Measurements from ENCODE around the gene PASD1. TPM values are rescaled to one million over a fixed set of nuclear protein-coding genes. Genes with fewer than 3 reads are reported as not detected.
"Not testable (repeated sequence)": the region's sequence is repeated elsewhere in the genome, so short reads cannot be mapped to it uniquely, and the experiment has no call there.

The PASD1 gene
- total RNA-seq, 2 donors from 2014 or later: not detected

DNA sequence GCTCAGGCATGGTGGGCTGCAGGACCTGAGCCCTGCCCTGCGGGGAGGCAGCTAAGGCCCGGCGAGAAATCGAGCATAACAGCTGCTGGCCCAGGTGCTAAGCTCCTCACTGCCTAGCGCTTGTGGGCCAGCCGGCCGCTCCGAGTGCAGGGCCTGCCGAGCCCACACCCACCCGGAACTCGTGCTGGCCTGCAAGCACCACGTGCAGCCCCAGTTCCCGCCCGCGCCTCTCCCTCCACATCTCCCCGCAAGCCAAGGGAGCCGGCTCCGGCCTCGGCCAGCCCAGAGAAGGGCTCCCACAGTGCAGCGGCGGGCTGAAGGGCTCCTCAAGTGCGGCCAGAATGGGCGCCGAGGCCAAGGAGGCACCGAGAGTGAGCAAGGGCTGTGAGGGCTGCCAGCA, 8.2 kb upstream of the PASD1 start:
- H3K4me3 Mint-ChIP-seq; H3K9me3 ChIP-seq (ENCODE audit: control insufficient read depth, low read length, poor library complexity, severe bottlenecking); DNase-seq; H3K27ac Mint-ChIP-seq; H3K36me3 Mint-ChIP-seq (ENCODE audit: low read depth); ATAC-seq; H3K27me3 Mint-ChIP-seq; H3K4me1 Mint-ChIP-seq: not testable (repeated sequence)

GRCh38 chrX:151562485-151562884, 990 bp upstream of the PASD1 start:
- not testable (repeated sequence) for H3K27ac Mint-ChIP-seq; H3K4me1 Mint-ChIP-seq; H3K36me3 Mint-ChIP-seq (ENCODE audit: low read depth); ATAC-seq; H3K9me3 ChIP-seq (ENCODE audit: control insufficient read depth, low read length, poor library complexity, severe bottlenecking); H3K4me3 Mint-ChIP-seq; H3K27me3 Mint-ChIP-seq; DNase-seq

DNA sequence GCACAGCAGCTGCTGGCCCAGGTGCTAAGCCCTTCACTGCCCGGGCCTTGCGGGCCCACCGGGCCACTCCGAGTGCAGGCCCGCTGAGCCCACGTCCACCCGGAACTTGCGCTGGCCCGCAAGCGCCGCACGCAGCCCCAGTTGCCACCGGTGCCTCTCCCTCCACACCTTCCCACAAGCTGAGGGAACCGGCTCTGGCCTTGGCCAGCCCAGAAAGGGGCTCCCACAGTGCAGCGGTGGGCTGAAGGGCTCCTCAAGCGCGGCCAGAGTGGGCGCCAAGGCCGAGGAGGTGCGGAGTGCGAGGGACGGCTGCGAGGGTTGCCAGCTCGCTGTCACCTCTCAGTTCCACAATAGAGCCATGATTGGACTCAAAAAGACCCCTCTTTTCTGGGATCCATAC, 472 bp upstream of the PASD1 start:
- ATAC-seq; H3K27ac Mint-ChIP-seq; H3K4me3 Mint-ChIP-seq; H3K9me3 ChIP-seq (ENCODE audit: control insufficient read depth, low read length, poor library complexity, severe bottlenecking); DNase-seq; H3K4me1 Mint-ChIP-seq; H3K27me3 Mint-ChIP-seq; H3K36me3 Mint-ChIP-seq (ENCODE audit: low read depth): not testable (repeated sequence)

- no peaks in the 10 kb centered on the region for H3K36me3 Mint-ChIP-seq (ENCODE audit: low read depth)
- H3K4me3 Mint-ChIP-seq: no peak overlapping the region
- no peak for DNase-seq
- ATAC-seq: no peak
- H3K27ac Mint-ChIP-seq: no peak overlapping the region
- no peaks in the 10 kb centered on the region for H3K4me1 Mint-ChIP-seq
- H3K27me3 Mint-ChIP-seq: no peaks in the 10 kb centered on the region
- no peaks in the 10 kb centered on the region for H3K9me3 ChIP-seq (ENCODE audit: control insufficient read depth, low read length, poor library complexity, severe bottlenecking)
Observed at GRCh38 chrX:151564035-151564434, 560 bp downstream of the PASD1 start.

DNA sequence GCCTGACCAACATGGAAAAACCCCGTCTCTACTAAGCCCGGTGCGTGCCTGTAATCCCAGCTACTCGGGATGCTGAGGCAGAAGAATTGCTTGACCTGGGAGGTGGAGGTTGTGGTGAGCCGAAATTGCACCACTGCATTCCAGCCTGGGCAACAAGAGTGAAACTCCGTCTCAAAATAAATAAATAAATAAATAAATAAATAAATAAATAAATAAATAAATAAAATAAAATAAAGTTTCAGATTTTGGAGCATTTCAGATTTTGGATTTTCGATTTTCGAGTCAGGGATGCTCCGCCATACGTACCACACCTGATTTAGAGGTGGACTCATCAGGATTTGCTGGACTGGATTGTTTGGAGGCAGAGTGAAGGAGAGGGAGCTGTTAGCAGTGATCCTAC, 3.4 kb downstream of the PASD1 start:
- not testable (repeated sequence) for ATAC-seq; H3K4me3 Mint-ChIP-seq; H3K27me3 Mint-ChIP-seq; H3K9me3 ChIP-seq (ENCODE audit: control insufficient read depth, low read length, poor library complexity, severe bottlenecking); DNase-seq; H3K4me1 Mint-ChIP-seq; H3K27ac Mint-ChIP-seq; H3K36me3 Mint-ChIP-seq (ENCODE audit: low read depth)

GRCh38 chrX:151570561-151570960, 7.1 kb downstream of the PASD1 start:
- Mint-ChIP-seq H3K36me3 (ENCODE audit: low read depth) (no peaks in the 10 kb centered on the region), H3K4me1 (no peaks in the 10 kb centered on the region), H3K27ac (no peak overlapping the region), H3K4me3 (no peak overlapping the region), H3K27me3 (peaks cover 8% of the 10 kb centered on the region)
- no peak for ATAC-seq
- H3K9me3 ChIP-seq (ENCODE audit: control insufficient read depth, low read length, poor library complexity, severe bottlenecking): no peaks in the 10 kb centered on the region
- DNase-seq: no peak

DNA sequence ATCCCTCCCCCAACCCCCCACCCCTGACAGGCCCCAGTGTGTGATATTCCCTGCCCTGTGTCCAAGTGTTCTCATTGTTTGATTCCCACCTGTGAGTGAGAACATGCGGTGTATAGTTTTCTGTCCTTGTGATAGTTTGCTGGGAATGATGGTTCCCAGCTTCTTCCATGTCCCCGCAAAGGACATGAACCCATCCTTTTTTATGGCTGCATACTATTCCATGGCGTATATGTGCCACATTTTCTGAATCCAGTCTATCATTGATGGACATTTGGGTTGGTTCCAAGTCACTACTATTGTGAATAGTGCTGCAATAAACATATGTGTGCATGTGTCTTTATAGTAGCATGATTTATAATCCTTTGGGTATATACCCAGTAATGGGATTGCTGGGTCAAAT, 29.9 kb downstream of the PASD1 start:
- not testable (repeated sequence) for H3K4me1 Mint-ChIP-seq; H3K27me3 Mint-ChIP-seq; H3K27ac Mint-ChIP-seq; H3K9me3 ChIP-seq (ENCODE audit: control insufficient read depth, low read length, poor library complexity, severe bottlenecking); DNase-seq; H3K4me3 Mint-ChIP-seq; ATAC-seq; H3K36me3 Mint-ChIP-seq (ENCODE audit: low read depth)

DNA sequence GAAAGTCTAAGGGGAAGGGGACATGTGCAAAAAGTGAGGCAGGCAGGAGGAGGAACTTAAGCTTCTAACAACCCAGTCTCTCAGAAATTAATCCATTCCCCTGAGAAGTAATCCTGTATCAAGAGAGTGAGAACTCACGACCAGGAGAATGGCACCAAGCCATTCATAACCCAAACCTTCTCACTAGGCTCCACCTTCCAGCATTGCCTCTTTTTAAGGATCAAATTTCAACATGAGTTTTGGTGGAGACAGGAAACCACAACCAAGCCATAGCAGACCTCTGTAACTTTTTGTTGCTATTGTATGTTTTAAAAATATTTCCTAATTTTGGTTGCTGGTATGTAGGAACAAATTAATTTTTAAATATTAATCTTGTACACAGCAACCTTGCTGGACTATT, 32.8 kb downstream of the PASD1 start:
- ATAC-seq: no peak

GRCh38 chrX:151604931-151605330, 41.5 kb downstream of the PASD1 start:
- H3K4me3 Mint-ChIP-seq: no peak overlapping the region
- H3K4me1 Mint-ChIP-seq: no peaks in the 10 kb centered on the region
- H3K27ac Mint-ChIP-seq: no peak overlapping the region
- ATAC-seq: no peak
- no peaks in the 10 kb centered on the region for H3K9me3 ChIP-seq (ENCODE audit: control insufficient read depth, low read length, poor library complexity, severe bottlenecking)
- H3K36me3 Mint-ChIP-seq (ENCODE audit: low read depth): no peaks in the 10 kb centered on the region
- H3K27me3 Mint-ChIP-seq: no peaks in the 10 kb centered on the region
- no peak for DNase-seq

More for the DNA sequence above, 32.8 kb downstream of the PASD1 start:
- no peaks in the 10 kb centered on the region for H3K27me3 Mint-ChIP-seq
- H3K36me3 Mint-ChIP-seq (ENCODE audit: low read depth): no peaks in the 10 kb centered on the region
- H3K9me3 ChIP-seq (ENCODE audit: control insufficient read depth, low read length, poor library complexity, severe bottlenecking): no peaks in the 10 kb centered on the region
- H3K4me3 Mint-ChIP-seq: no peak overlapping the region
- H3K27ac Mint-ChIP-seq: no peak overlapping the region
- no peaks in the 10 kb centered on the region for H3K4me1 Mint-ChIP-seq
- DNase-seq: no peak

GRCh38 chrX:151609222-151609621, 45.7 kb downstream of the PASD1 start:
- Mint-ChIP-seq H3K27ac (no peak overlapping the region), H3K36me3 (ENCODE audit: low read depth) (no peaks in the 10 kb centered on the region), H3K4me3 (no peak overlapping the region), H3K27me3 (no peaks in the 10 kb centered on the region), H3K4me1 (no peaks in the 10 kb centered on the region)
- ATAC-seq (no peak), DNase-seq (no peak)
- H3K9me3 ChIP-seq (ENCODE audit: control insufficient read depth, low read length, poor library complexity, severe bottlenecking): no peaks in the 10 kb centered on the region

- no peaks in the 10 kb centered on the region for H3K4me1 Mint-ChIP-seq
Observed at GRCh38 chrX:151621422-151621821, 57.9 kb downstream of the PASD1 start.

DNA sequence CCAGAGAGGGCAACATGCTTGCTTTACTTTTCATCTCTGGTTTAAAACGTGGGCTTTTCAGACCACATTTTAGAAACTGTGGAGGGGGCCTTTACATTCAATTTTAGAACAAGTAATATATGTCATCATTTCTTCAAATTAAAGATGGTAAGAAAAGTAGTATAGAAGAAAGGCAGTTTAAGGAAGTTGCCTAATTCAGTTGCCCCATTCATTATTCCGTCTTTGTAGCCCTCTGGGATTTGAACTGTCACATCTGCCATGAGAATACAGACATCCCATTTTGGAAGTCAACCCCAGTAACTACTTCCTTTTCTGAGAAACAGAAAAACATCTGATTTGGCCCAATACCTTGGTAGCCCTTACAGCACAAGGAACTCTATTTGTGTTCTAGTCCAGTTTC, 61.2 kb downstream of the PASD1 start:
- no peaks in the 10 kb centered on the region for H3K36me3 Mint-ChIP-seq (ENCODE audit: low read depth)

More at GRCh38 chrX:151621422-151621821, 57.9 kb downstream of the PASD1 start:
- peaks cover 9% of the 10 kb centered on the region for H3K27me3 Mint-ChIP-seq
- no peak overlapping the region for H3K4me3 Mint-ChIP-seq
- DNase-seq (no peak), ATAC-seq (no peak)
- no peak overlapping the region for H3K27ac Mint-ChIP-seq
- H3K9me3 ChIP-seq (ENCODE audit: control insufficient read depth, low read length, poor library complexity, severe bottlenecking): no peaks in the 10 kb centered on the region
- H3K36me3 Mint-ChIP-seq (ENCODE audit: low read depth): no peaks in the 10 kb centered on the region

GRCh38 chrX:151631822-151632221, 68.3 kb downstream of the PASD1 start:
- no peak overlapping the region for H3K4me3 Mint-ChIP-seq
- no peaks in the 10 kb centered on the region for H3K9me3 ChIP-seq (ENCODE audit: control insufficient read depth, low read length, poor library complexity, severe bottlenecking)
- DNase-seq: no peak
- peaks cover 5% of the 10 kb centered on the region for H3K27me3 Mint-ChIP-seq
- H3K36me3 Mint-ChIP-seq (ENCODE audit: low read depth): no peaks in the 10 kb centered on the region
- H3K4me1 Mint-ChIP-seq: no peaks in the 10 kb centered on the region
- no peak for ATAC-seq
- H3K27ac Mint-ChIP-seq: no peak overlapping the region

More for the DNA sequence above, 61.2 kb downstream of the PASD1 start:
- H3K9me3 ChIP-seq (ENCODE audit: control insufficient read depth, low read length, poor library complexity, severe bottlenecking): no peaks in the 10 kb centered on the region
- Mint-ChIP-seq H3K4me1 (no peaks in the 10 kb centered on the region), H3K27me3 (peaks cover 9% of the 10 kb centered on the region), H3K4me3 (no peak overlapping the region), H3K27ac (no peak overlapping the region)
- DNase-seq (no peak), ATAC-seq (no peak)

DNA sequence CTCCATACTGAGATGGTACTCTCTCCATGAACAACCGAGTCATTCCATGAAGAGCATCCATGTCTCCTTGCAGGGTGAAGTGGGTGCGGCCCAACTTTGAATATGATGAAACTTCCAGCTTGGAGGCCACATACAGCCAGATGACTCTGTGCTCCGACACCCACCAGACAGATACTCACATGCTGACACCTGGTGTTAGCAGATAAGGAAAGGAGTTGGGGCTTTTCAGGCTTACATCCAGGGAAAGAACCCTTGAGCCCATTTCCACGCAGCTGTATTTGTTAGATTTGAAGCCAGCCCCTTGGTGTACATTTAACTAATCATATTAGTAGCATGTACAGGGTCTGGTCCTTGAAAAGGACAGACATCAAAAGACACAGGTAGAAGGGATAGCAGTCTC, 69.7 kb downstream of the PASD1 start:
- DNase-seq (no peak), ATAC-seq (no peak)
- Mint-ChIP-seq H3K4me1 (no peaks in the 10 kb centered on the region), H3K27ac (no peak overlapping the region), H3K4me3 (no peak overlapping the region), H3K27me3 (peaks cover 5% of the 10 kb centered on the region), H3K36me3 (ENCODE audit: low read depth) (no peaks in the 10 kb centered on the region)
- H3K9me3 ChIP-seq (ENCODE audit: control insufficient read depth, low read length, poor library complexity, severe bottlenecking): no peaks in the 10 kb centered on the region

GRCh38 chrX:151634937-151635336, 71.5 kb downstream of the PASD1 start:
- Mint-ChIP-seq H3K4me3 (no peak overlapping the region), H3K36me3 (ENCODE audit: low read depth) (no peaks in the 10 kb centered on the region), H3K4me1 (no peaks in the 10 kb centered on the region), H3K27me3 (peaks cover 13% of the 10 kb centered on the region), H3K27ac (no peak overlapping the region)
- no peak for DNase-seq
- ATAC-seq: no peak
- H3K9me3 ChIP-seq (ENCODE audit: control insufficient read depth, low read length, poor library complexity, severe bottlenecking): no peaks in the 10 kb centered on the region
